ENCODE data around the gene RP9. TPM values are rescaled to one million over a fixed set of nuclear protein-coding genes. Genes with fewer than 3 reads are reported as not detected.

Gene RP9
- polyA plus RNA-seq, 3 donors: 32.1 to 36.1 (median 35.3) TPM

GRCh38 chr7:33044986-33045385 lies 64.2 kb downstream of the RP9 start:
- DNase-seq (ENCODE audit: extremely low read depth in 1 of 11, low read depth in 9 of 11, low spot score in 4 of 11): no peak

Other genes starting within 250 kb of the RP9 start
- 10 to 100 TPM; 51.2 to 61.1 (median 56.8) TPM for gene KBTBD2, start 217.6 kb downstream of the RP9 start, polyA plus RNA-seq (ENCODE audit: insufficient read length in 3 of 3)
- 100 to 1,000 TPM; 125 to 176 (median 168) TPM for gene FKBP9, start 152.0 kb downstream of the RP9 start, polyA plus RNA-seq (ENCODE audit: insufficient read length in 3 of 3)
- gene NT5C3A, start 46.6 kb downstream of the RP9 start, polyA plus RNA-seq (ENCODE audit: insufficient read length in 3 of 3): 10 to 100 TPM; 29.2 to 43.3 (median 39.5) TPM
- gene BBS9, start 20.2 kb upstream of the RP9 start, polyA plus RNA-seq (ENCODE audit: insufficient read length in 3 of 3): 10 to 100 TPM; 15.5 to 17.2 (median 16.9) TPM